Epithelial cell of prostate (primary cell): ENCODE measurements around the gene ATXN7L1.

Source experiments
- DNase-seq: peaks from one replicate; pipeline ENCODE4 v3.0.0-alpha.2; 2011; ENCODE audit warnings: low read depth, low spot score
- H3K27ac ChIP-seq: fragments of 450-650 bp; 2 replicates; pipeline ENCODE4 v1.5.1; 2017; ENCODE audit warnings: mild to moderate bottlenecking

ATXN7L1 gene

GRCh38 chr7:105689067-105689819, 187.2 kb downstream of the ATXN7L1 start:
- no peak for DNase-seq
- H3K27ac ChIP-seq = no peak overlapping the region

- H3K27ac ChIP-seq = no peak overlapping the region
- DNase-seq = no peak
Measured at GRCh38 chr7:105688617-105689016, 187.8 kb downstream of the ATXN7L1 start.

- H3K27ac ChIP-seq = no peak overlapping the region
- no peak for DNase-seq
Measured at GRCh38 chr7:105685161-105685560, 191.2 kb downstream of the ATXN7L1 start.

- DNase-seq = no peak
- no peak overlapping the region for H3K27ac ChIP-seq
Measured at GRCh38 chr7:105682341-105683060, 193.9 kb downstream of the ATXN7L1 start.

- no peak overlapping the region for H3K27ac ChIP-seq
- no peak for DNase-seq
Measured at GRCh38 chr7:105680505-105681187, 195.8 kb downstream of the ATXN7L1 start.

GRCh38 chr7:105678811-105679495, 197.4 kb downstream of the ATXN7L1 start:
- DNase-seq = no peak
- no peak overlapping the region for H3K27ac ChIP-seq

- H3K27ac ChIP-seq = no peak overlapping the region
- DNase-seq = no peak
Measured at GRCh38 chr7:105677817-105678573, 198.4 kb downstream of the ATXN7L1 start.

GRCh38 chr7:105677410-105677730, 199.0 kb downstream of the ATXN7L1 start:
- H3K27ac ChIP-seq = no peak overlapping the region
- no peak for DNase-seq

- DNase-seq = no peak
- H3K27ac ChIP-seq = no peak overlapping the region
Measured at GRCh38 chr7:105675934-105676371, 200.4 kb downstream of the ATXN7L1 start.

GRCh38 chr7:105674200-105674920, 202.0 kb downstream of the ATXN7L1 start:
- no peak for DNase-seq
- H3K27ac ChIP-seq = no peak overlapping the region

GRCh38 chr7:105673367-105674084, 202.9 kb downstream of the ATXN7L1 start:
- no peak for DNase-seq
- H3K27ac ChIP-seq = no peak overlapping the region

GRCh38 chr7:105672801-105673200, 203.6 kb downstream of the ATXN7L1 start:
- no peak overlapping the region for H3K27ac ChIP-seq
- no peak for DNase-seq

GRCh38 chr7:105666324-105666723, 210.1 kb downstream of the ATXN7L1 start:
- DNase-seq = no peak
- H3K27ac ChIP-seq = no peak overlapping the region

GRCh38 chr7:105665684-105666083, 210.7 kb downstream of the ATXN7L1 start:
- DNase-seq = no peak
- H3K27ac ChIP-seq = no peak overlapping the region

GRCh38 chr7:105664816-105665525, 211.4 kb downstream of the ATXN7L1 start:
- no peak overlapping the region for H3K27ac ChIP-seq
- no peak for DNase-seq

GRCh38 chr7:105662998-105663397, 213.4 kb downstream of the ATXN7L1 start:
- H3K27ac ChIP-seq = no peak overlapping the region
- no peak for DNase-seq

- no peak overlapping the region for H3K27ac ChIP-seq
- DNase-seq = no peak
Measured at GRCh38 chr7:105661625-105662024, 214.8 kb downstream of the ATXN7L1 start.

- no peak overlapping the region for H3K27ac ChIP-seq
- DNase-seq = no peak
Measured at GRCh38 chr7:105656922-105657521, 219.4 kb downstream of the ATXN7L1 start.
